Stimulated activated CD4-positive, alpha-beta T cell treated with anti-CD3 and anti-CD28 coated beads, Interleukin-2, amount 100 ng/mL, for 24 hours (primary cell): ENCODE data around the gene H2BK1.

ENCODE experiments used
- DNase-seq, 2 donors: peaks; one replicate each; pipeline ENCODE4 v3.0.0-alpha.2; 2020

The H2BK1 gene

DNA sequence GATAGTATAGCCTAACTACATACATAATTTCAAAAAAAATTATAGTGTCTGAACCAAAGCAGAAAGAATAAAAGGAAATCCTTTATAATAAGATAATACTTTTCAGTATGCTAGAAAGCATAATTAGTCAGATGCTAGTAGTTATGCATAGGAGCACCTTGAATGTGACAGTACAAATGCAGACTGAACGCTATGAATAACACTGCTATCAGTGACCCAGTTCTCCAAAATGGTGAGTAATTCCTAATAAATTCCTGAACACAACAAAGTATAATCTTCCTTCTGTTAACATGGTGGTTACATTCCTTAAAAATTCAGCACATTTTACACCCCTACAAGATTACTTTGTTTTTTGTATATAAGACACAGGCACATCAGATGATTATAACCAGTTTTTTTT lies 20.8 kb upstream of the H2BK1 start:
- no peak for DNase-seq

DNA sequence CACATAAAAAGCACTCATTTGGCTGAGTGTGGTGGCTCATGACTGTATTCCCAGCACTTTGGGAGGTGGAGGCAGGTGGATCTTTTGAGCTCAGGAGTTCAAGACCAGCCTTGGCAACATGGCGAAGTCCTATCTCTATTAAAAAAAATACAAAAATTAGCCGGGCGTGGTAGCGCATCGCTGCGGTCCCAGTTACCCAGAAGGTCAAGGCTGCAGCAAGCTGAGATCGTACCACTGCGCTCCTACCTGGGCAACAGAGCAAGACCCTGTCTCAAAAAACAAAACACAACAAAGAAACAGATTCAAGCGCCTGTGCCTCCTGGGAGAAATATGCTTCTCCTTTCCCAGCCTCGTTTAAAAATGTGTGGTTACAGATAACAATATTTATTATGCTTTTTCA lies 19.0 kb upstream of the H2BK1 start:
- DNase-seq = no peak

DNA sequence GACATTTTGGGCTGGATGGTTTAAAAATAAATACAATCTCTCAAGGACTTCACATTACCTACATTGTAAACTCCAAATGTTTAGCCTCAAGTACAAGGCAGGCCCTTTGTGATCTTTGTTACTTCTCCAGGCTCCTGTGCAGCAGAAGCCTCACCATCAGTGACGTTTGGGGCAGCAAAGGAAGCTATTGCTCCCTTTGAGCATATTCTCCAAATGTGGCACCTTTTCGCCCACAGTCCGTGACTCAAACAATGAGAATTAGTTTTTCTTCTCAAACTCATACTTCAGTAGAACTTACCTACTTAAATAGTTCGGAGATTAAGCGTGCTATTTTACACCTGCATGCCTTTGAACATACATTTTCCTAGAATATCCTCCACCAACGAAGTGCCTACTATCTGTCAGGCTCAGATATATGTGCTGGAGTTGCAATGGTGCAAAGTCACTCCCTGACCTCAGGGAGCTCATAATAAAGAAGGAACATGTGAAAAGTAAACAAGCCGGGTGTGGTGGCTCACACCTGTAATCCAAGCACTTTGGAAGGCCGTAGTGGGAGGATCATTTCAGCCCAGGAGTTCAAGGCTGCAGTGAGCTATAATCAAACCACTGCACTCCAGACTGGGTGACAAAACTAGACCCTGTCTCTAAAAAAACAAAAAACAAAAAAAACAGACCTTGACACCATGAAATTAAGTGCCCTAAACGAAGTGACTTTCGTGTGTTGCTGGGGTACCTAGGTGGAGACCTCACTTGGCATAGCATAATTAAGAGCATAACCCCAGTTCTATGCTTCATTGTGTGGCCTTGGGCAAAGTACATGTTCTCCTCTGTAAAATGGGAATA lies 18.0 kb upstream of the H2BK1 start:
- DNase-seq = no peak

DNA sequence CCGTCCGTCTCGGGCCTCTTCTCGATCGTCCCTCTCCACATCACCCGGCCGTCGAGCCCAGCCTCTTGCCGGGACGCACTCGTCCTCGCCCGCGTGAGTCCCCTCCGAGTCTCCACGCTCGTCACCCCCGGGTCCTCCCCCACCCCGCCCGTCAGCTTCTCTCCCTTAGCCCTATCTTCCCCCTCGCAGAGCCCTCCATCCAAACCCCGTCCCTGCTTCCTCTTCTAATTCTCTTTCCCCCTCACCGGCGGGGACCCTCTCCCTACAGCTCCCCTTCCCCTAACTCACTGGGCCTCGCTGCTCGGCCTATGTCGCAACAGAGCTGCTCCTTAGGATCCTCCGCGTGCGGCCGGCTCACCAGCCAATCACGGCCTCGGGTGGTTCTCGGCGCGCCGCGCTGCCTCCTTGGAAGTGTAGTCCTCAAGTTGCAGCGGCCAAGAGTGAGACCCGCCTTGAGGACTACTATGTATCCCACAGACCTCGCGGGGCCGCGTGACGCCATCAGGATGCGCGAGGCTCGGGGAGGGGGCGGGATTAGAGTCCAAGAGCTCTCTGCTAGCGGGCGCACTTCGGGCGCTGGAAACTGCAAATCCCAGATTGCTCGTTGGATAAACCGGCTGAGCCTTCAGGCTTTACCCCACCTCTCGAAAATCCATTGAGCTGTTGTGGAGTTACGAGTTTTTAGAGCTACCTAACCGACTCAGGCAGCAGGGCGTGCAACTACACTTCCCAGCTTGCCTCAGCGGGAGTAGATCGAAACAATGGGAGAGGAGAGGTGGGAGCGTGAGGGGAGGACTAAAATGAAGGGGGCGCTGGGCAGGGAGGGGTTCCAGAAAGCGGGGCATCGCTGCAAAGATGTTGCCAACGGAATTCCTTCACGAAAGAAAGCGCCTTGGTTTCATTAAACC lies 16.8 kb upstream of the H2BK1 start, which contains the start of gene ABCF2:
TSS of gene ABCF2 (minus strand) at position 331 of the 908 bp plus-strand sequence. CDS start 747 bp downstream, outside the sequence.
- peak; percentile 99 for DNase-seq

DNA sequence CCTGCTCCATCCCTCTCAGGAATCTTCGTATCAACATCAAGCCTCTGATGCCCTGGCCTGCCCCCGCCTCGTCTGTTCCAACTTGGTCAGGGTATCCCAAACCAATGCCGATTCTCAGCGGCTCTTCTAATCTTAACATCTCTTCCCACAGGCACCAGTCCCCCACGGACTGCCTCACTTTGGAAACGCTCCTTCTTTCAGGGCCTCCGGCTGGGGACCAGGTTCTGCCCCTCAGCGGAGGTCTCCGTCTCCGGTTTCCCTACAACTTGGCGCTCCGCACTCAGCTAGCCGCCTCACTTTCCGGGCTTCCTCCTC lies 16.2 kb upstream of the H2BK1 start:
- DNase-seq = no peak

DNA sequence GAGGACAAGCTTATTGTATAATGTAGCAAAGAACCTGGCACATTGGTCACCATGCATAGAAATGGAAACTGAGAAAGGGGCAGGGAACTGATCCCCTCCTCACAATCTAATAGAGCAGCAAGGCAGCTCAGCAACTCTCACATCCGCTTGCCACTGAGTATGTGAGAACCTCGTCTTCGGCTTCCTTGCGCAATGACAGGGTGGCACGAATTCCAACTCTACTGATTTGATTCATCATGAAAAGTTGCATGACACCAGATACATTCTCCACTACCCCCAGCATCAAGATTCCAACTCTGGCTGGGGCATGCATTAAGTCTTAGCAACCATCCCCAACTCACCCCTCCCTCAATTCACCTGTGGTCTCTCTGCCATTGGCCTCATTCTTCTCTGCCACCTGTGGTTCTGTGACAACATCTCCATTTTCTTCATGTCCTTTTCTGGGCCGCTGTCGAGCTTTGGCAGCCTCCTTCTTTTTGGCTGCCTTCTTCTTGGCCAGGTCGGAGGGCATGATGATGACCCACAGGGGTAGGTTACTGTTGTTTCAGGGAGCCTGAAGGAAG lies 15.7 kb upstream of the H2BK1 start:
- no peak for DNase-seq

DNA sequence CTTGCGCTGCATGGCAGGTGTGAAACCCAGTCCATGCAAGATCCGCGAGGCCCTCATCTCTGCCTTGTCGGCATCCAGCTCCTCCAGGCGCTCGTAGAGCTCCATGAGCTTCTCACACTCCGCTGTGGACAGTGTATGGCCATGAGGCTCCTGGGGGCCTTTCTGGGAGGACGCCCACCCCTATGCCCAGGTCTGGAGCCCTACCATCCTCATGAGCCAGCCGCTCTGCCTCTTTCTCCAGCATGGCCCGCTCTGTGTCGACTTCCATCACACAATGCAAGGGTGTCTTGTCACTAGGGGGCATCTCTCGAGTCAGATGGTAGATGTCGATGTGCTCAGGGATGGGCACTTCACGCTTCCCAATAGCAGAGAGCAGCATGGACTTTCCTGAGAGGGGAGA lies 13.4 kb upstream of the H2BK1 start:
- no peak for DNase-seq

GRCh38 chr7:151218170-151218569 lies 7.9 kb upstream of the H2BK1 start:
- no peak for DNase-seq

DNA sequence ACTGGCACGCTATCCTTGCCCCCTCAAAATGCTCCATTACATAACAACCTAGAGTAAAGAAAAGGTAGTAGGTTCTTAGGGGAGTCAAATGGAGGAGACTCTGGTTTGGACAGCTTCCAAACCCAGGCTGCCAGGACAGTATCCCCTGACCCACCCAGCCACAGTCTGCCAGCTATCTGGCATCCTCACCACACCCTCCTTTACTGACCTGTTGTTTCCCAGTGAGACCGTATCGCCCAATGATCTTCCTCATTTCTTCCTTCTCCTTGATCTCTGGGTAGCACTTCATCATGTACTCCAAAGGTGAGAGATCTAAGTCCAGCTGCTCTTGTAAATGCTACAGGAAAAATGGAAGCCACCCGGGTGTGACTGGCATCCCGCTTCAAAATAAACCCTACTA lies 5.1 kb upstream of the H2BK1 start:
- DNase-seq = no peak

DNA sequence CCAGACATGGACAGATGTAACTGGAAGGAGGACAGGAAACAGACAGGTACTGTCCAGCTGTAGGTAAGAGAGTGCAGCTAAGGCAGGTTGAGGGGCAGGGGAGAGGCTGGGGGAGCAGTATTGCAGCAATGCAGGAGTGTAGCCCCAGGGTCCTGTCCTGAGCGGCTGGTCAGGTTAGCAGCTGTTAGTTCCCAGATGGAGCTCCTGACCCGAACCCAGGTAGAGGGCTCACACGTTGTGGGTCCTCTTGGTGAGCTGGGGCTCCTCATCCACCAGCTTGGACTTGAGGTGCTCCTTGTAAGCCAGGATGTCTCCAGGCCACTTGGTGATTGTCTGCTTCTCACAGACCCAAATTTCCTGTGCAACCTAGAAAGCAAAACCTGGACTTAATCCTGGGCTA lies 3.5 kb upstream of the H2BK1 start:
- no peak for DNase-seq

GRCh38 chr7:151212626-151213025 lies 2.3 kb upstream of the H2BK1 start:
- DNase-seq = no peak

DNA sequence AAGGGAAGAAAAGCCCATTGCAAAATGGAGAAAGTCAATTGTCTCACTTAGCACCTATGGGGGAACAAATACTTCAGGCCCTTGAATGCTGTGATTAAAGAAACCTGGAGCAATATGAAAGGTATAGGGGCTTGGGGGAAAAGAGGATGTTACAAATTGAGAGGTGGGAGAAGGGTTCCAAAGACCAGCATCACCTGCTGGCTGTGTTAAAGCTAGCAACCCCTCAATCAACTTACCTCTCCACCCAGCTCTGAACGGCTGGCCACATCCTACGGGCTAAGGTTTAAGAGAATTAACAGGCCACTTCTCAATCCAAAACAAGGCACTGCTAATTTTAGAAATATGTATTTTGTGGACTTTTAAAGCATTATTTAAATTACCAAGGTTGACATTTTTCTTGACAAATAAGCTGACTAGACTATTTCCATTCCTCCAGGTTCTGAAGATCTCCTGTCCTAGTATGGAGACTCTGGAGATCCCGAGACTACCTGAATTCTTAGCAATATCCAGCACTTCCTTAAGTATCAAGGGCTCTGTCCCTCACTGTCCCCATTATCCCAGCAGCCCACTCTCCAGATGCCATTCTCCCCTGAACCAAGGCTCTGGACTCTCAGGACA lies 976 bp upstream of the H2BK1 start:
- DNase-seq = no peak

DNA sequence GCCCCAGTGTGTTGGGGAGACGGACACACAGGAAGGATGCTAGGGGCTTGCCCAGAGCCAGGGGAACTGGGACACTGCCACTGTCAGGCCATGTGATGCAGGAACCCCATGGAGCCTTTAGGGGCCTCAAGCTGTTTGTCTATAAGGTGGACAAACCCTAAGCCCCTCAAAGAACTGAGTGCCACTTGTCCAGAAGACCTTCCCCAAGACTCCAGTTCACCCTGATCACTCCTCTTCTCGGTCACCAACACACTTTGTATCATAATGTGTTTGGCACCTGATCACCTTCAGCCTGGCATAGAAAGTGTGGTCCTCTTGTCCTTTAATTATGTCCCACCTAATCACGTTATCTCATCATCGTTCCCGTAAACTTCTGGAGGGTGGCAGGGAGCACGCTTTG lies 700 bp downstream of the H2BK1 start:
- no peak for DNase-seq

DNA sequence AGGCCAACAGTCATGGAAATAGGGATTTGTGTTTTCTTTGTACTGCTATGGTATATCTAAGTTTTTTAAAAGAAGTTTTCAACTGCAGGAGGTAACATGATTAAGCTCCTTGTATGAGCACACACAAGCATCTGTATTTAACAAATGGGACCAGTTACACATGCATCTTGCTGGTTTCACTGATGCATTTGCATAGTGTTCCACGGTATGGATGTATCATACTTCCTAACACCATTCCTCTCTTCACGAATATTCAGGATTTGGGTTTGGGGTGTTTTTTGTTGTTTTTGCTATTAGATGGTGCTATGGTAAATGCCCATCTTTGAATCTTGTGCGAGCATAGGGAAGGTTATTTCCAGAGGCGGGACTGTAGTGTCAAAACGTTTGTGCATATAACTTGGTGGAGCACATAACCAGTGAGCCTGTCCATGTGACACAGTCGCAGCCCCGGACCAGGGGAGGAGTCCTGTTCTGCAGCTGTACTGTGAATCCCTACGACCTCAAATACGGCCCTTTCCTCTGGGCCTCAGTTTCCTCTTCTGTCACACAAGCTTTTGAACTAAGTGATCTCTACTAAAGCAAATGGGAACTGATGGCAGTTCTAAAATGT lies 1.9 kb downstream of the H2BK1 start:
- no peak for DNase-seq

GRCh38 chr7:151207804-151208203 lies 2.5 kb downstream of the H2BK1 start:
- no peak for DNase-seq

GRCh38 chr7:151207315-151207714 lies 3.0 kb downstream of the H2BK1 start:
- DNase-seq = no peak

- DNase-seq = no peak
Measured at GRCh38 chr7:151206914-151207313, 3.4 kb downstream of the H2BK1 start.

DNA sequence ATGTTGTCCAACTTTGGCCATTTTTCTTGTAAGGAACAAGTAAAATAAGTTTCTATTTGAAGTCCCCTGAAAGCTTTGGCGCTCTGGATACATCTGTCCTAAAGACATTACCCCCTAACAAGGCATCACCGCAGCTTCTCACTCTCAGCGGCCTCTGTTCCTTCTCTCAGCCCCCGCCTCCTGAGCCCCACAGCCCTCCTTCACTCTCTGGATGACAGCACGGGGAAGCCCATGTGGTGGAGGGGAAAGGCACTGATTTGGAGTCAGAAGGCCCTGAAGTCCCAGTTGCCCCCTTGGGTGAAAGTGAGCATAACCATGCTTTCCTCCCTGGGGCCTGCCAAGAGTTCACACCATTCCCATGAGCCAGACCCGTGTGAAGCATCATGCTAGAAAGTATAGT lies 4.6 kb downstream of the H2BK1 start:
- no peak for DNase-seq

DNA sequence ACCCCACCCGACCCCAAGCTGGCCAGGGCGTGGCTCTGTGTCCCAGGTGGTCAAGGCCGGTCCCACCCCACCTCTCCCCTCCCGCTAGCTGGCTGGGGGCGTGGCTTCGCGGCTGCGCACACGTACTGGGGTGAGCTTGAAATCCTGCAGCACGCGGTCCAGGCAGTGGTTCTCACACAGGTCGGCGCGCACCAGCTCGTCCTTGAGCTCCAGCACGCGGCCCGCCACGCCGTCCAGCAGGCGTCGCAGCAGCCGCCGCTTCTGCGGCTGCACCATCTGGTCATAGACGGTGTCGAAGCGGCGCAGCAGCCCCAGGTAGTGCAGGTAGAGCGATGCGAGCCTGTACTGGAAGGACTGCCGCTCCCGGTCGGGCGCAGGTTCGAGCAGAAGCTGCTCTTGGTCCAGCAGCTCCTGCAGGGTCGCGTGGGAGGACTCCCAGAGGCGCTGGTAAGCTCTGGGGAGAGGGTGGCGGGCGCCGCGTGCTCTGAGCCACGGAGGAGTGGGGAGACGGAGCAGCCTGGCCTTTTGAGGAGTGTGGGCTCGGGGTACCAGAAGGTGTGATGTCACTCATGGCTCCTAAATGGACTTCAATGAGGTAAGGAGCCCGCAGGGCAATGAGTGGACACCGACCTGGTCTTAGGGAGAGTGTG lies 5.8 kb downstream of the H2BK1 start:
- no peak for DNase-seq

DNA sequence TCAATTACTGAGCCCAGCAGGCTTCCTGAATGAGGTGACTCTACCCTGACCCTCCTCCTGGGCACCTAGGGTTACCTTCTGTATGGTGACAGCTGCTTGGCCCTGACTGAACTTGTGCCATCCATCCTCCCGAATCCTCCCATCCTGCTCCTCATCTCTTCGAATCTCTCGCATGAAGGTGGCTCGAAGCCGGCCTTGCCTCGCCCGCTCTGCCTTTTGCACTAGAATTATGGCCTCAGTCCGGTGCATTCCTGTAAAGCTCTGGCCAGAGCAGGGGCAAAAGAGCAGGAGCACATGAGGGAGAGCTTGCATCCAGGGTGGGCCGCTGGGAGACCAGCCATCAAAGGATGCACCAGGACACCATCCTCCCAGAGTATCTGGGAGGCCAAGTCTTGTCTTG lies 7.5 kb downstream of the H2BK1 start:
- DNase-seq = no peak

DNA sequence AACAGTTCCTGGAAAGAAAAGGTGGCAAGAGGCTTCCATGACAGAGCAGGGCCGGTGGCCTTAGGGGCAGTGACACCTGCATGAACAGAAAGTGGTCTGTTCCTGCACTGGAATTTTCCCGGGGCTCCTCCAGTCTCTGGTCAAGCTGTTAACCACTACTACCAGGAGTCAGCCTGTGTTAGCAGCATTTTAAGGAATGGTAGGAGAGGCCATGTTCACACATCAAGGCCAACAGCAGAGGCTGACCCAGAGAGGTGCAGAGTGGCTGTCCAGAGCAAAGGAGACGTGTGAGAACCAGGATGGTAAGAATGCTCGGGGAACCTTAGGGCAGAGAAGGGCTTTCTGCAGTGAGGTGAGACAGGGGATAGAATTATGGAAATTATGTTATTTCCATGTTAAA lies 8.5 kb downstream of the H2BK1 start:
- DNase-seq = no peak

GRCh38 chr7:151201344-151201743 lies 8.9 kb downstream of the H2BK1 start:
- DNase-seq = no peak
